ENCODE results near the gene ALDH1A3. TPM values are rescaled to one million over a fixed set of nuclear protein-coding genes. Genes with fewer than 3 reads are reported as not detected.
A peak's percentile ranks its signal among the peaks of the same experiment; 100 is the strongest.

Gene ALDH1A3
- total RNA-seq, 1 donor from 2014 or later: 62.9 TPM

DNA sequence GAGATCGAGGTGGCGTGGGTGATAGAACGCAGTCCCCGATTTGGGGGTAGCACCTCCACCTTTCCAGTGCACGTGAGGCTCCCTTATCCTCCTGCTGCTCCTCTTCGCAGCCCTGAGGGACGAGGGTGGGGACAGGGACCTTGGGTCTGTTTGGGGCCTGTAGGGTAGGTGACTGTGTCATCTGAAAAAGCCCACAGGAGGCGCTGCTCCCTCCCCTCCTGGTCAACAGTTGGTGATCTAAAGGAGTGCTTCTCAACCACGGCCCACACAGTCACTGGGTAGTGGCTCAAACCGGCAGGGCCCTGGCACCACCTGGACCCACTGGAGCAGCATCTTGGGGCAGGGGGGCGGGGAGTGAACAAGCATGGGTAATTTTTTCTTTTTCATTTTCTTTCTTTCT is 46.6 kb downstream of the ALDH1A3 start:
- no peaks in the 10 kb centered on the region for H3K4me1 ChIP-seq
- H3K27me3 ChIP-seq: no peaks in the 10 kb centered on the region
- DNase-seq (ENCODE audit: extremely low spot score in 2 of 2): peak in 1 of 2 donors; percentile 79
- peaks cover 0 to 6% of the 10 kb centered on the region in 2 donors for H3K36me3 ChIP-seq
- H3K27ac ChIP-seq: no peak overlapping the region
- no peak overlapping the region for H3K4me3 ChIP-seq
- intact Hi-C loops (cut with DNase I): no loop called here
- no peaks in the 10 kb centered on the region for H3K9me3 ChIP-seq
- no peak for TF ChIP-seq POLR2AphosphoS5 (IDR thresholded peaks at IDR 0.05; ENCODE audit: insufficient read depth in 1 of 2, low read depth in 1 of 2)
- no peak for TF ChIP-seq POLR2A (IDR thresholded peaks at IDR 0.05)
- TF ChIP-seq, protein P1, sequence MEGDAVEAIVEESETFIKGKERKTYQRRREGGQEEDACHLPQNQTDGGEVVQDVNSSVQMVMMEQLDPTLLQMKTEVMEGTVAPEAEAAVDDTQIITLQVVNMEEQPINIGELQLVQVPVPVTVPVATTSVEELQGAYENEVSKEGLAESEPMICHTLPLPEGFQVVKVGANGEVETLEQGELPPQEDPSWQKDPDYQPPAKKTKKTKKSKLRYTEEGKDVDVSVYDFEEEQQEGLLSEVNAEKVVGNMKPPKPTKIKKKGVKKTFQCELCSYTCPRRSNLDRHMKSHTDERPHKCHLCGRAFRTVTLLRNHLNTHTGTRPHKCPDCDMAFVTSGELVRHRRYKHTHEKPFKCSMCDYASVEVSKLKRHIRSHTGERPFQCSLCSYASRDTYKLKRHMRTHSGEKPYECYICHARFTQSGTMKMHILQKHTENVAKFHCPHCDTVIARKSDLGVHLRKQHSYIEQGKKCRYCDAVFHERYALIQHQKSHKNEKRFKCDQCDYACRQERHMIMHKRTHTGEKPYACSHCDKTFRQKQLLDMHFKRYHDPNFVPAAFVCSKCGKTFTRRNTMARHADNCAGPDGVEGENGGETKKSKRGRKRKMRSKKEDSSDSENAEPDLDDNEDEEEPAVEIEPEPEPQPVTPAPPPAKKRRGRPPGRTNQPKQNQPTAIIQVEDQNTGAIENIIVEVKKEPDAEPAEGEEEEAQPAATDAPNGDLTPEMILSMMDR (IDR thresholded peaks at IDR 0.05): no peak

DNA sequence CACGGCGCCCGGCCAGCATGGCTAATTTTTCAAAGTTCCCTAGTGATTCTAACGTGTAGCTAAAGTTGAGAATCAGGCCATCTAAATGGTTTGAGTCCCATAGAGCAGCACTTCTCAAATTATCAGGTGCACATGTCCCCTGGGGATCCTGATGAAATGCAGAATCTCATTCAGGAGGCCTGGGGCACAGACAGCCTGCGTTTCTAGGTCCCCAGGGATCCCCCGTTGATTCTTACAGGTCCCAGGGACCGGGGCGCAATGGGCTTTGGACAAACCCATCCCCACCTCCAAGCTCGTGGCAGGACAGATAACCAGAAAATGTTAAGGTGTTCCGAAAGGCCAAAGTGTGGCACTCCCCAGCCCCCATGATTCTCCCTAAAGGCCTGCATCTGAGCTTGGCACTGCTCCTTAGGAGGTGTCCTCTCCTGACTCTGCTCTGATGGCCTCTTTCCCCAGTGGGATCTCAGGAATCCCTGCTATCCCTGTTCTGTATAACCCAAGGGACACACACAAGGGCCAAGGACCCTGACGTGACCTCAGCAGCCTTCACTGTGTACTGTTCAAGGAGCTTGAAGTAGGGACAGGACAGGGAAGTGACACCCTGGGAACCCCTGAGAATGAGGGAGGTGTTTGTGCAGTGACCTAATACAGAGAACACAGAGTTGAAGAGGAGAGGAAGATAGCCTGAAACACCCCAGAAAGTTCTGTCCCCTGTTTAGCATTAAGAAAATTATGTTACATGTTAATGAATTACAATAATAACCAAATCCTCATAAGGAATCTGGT is 47.5 kb downstream of the ALDH1A3 start:
- H3K4me3 ChIP-seq: no peak overlapping the region
- TF ChIP-seq POLR2AphosphoS5 (IDR thresholded peaks at IDR 0.05; ENCODE audit: insufficient read depth in 1 of 2, low read depth in 1 of 2) (no peak), POLR2A (IDR thresholded peaks at IDR 0.05) (no peak)
- TF ChIP-seq, protein P1 (IDR thresholded peaks at IDR 0.05): no peak
- no peaks in the 10 kb centered on the region for H3K4me1 ChIP-seq
- peaks cover 0 to 6% of the 10 kb centered on the region in 2 donors for H3K36me3 ChIP-seq
- intact Hi-C loops (cut with DNase I): no loop called here
- H3K27me3 ChIP-seq: no peaks in the 10 kb centered on the region
- no peak overlapping the region for H3K27ac ChIP-seq
- peak in 1 of 2 donors; percentile 16 for DNase-seq (ENCODE audit: extremely low spot score in 2 of 2)
- no peaks in the 10 kb centered on the region for H3K9me3 ChIP-seq

- intact Hi-C loops (cut with DNase I): no loop called here
- peaks cover 0 to 6% of the 10 kb centered on the region in 2 donors for H3K36me3 ChIP-seq
- no peak overlapping the region for H3K4me3 ChIP-seq
- no peaks in the 10 kb centered on the region for H3K4me1 ChIP-seq
- no peaks in the 10 kb centered on the region for H3K9me3 ChIP-seq
- no peaks in the 10 kb centered on the region for H3K27me3 ChIP-seq
- no peak overlapping the region for H3K27ac ChIP-seq
- TF ChIP-seq POLR2A (IDR thresholded peaks at IDR 0.05) (no peak), POLR2AphosphoS5 (IDR thresholded peaks at IDR 0.05; ENCODE audit: insufficient read depth in 1 of 2, low read depth in 1 of 2) (no peak)
- TF ChIP-seq, protein P1 (IDR thresholded peaks at IDR 0.05): no peak
- DNase-seq (ENCODE audit: extremely low spot score in 2 of 2): no peak
Measured at GRCh38 chr15:100928632-100929280, 49.1 kb downstream of the ALDH1A3 start.

DNA sequence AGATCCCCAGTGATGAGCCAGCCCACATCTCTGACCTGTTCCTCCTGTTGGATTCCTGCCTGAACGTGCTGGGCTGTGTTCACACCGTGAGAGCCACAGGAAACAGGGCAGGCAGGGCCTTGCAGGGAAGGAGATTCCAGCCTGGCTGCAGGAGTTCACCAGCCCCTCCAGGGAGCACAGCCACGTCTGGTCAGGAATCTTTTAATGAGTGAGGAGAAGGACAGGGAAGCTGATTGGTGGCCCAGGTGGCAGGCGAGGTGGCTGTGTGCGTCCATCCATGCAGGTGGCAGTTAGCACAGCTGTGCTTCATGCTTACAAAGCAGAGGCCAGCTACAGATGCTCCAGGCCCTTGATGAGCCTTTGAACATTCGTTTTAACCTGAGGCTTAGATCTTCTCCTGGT is 50.0 kb downstream of the ALDH1A3 start:
- Histone ChIP-seq H3K4me3 (no peak overlapping the region), H3K27me3 (no peaks in the 10 kb centered on the region), H3K9me3 (no peaks in the 10 kb centered on the region), H3K27ac (no peak overlapping the region), H3K4me1 (no peaks in the 10 kb centered on the region), H3K36me3 (peaks cover 0 to 6% of the 10 kb centered on the region in 2 donors)
- intact Hi-C loops (cut with DNase I): no loop called here
- TF ChIP-seq, protein P1 (IDR thresholded peaks at IDR 0.05): no peak
- TF ChIP-seq POLR2A (IDR thresholded peaks at IDR 0.05) (no peak), POLR2AphosphoS5 (IDR thresholded peaks at IDR 0.05; ENCODE audit: insufficient read depth in 1 of 2, low read depth in 1 of 2) (no peak)
- no peak for DNase-seq (ENCODE audit: extremely low spot score in 2 of 2)
